Smooth muscle cell (in vitro differentiated cells): ENCODE results near the gene CTF1. TPM values are rescaled to one million over a fixed set of nuclear protein-coding genes. Genes with fewer than 3 reads are reported as not detected.

ENCODE experiments used
- DNase-seq: peaks from one replicate; lab custom pipeline; 2025; ENCODE audit not compliant: unreplicated experiment; lab: John Stamatoyannopoulos, UW
- H2AFZ ChIP-seq: fragments of 200-600 bp; sonication (generic); 2 replicates; pipeline ENCODE4 v1.6.0; 2016; ENCODE audit warnings: antibody characterized with exemption, low read depth, mild to moderate bottlenecking
- H3F3A ChIP-seq: fragments of 200-600 bp; sonication (generic); 2 replicates; pipeline ENCODE4 v1.6.0; 2017; ENCODE audit warnings: antibody characterized with exemption, low read depth
- H3K27ac ChIP-seq: fragments of 200-600 bp; sonication (generic); 2 replicates; pipeline ENCODE4 v1.5.1; 2016; ENCODE audit warnings: low read depth, mild to moderate bottlenecking
- H3K27me3 ChIP-seq: fragments of 200-600 bp; sonication (generic); 2 replicates; pipeline ENCODE4 v1.6.1; 2016; ENCODE audit warnings: low read depth, mild to moderate bottlenecking
- H3K36me3 ChIP-seq: fragments of 200-600 bp; sonication (generic); 2 replicates; pipeline ENCODE4 v1.5.1; 2016; ENCODE audit warnings: low read depth
- H3K4me1 ChIP-seq: fragments of 200-600 bp; sonication (generic); 2 replicates; pipeline ENCODE4 v1.5.1; 2016; ENCODE audit warnings: low read depth
- H3K4me2 ChIP-seq: fragments of 200-600 bp; sonication (generic); 2 replicates; pipeline ENCODE4 v1.6.0; 2016; ENCODE audit warnings: mild to moderate bottlenecking
- H3K4me3 ChIP-seq: fragments of 200-600 bp; sonication (generic); 2 replicates; pipeline ENCODE4 v1.5.1; 2016; ENCODE audit warnings: mild to moderate bottlenecking
- H3K79me2 ChIP-seq: fragments of 200-600 bp; sonication (generic); 2 replicates; pipeline ENCODE4 v1.6.0; 2016; ENCODE audit warnings: low read depth, mild to moderate bottlenecking
- H3K9ac ChIP-seq: fragments of 200-600 bp; sonication (generic); 2 replicates; pipeline ENCODE4 v1.6.0; 2016; ENCODE audit warnings: low read depth
- H3K9me3 ChIP-seq: fragments of 200-600 bp; sonication (generic); replicated peaks from 2 replicates; pipeline ENCODE4 v1.5.1; 2016; ENCODE audit warnings: low read depth
- H4K20me1 ChIP-seq: fragments of 200-600 bp; sonication (generic); 2 replicates; pipeline ENCODE4 v1.6.0; 2016; ENCODE audit warnings: low read depth
- CTCF ChIP-seq: fragments of 200-600 bp; sonication (generic); IDR thresholded peaks from 2 replicates; pipeline ENCODE4 v1.5.1; 2017; ENCODE audit warnings: borderline replicate concordance, mild to moderate bottlenecking, antibody characterized with exemption; ENCODE audit not compliant: insufficient read depth, poor library complexity, severe bottlenecking
- WGBS: methylation state at CpG from one replicate; pipeline ENCODE4 v1.1.7; 2016; ENCODE audit warnings: low lambda C conversion rate; 5-methylcytosine and 5-hydroxymethylcytosine counted together
- polyA plus RNA-seq: library from polyadenylated mRNA; unstranded; fragments of >200 nt; fragmentation: Nextera tagmentation; extraction: Ambion mirVana; gene quantifications from 2 replicates; pipeline ENCODE4 v1.2.1, GENCODE V29; 2016
- total RNA-seq: library from RNA; depleted of rRNA; stranded (reverse); fragments of >200 nt; gene quantifications from 2 replicates; pipeline ENCODE4 v1.2.3, GENCODE V29; 2014

CTF1 gene
- total and polyA plus RNA-seq, 2 experiments from 2014 or later, result 0.76 to 8.1 TPM

- Histone ChIP-seq H3K4me1 (peaks cover 10% of the 10 kb centered on the region), H2AFZ (no peak overlapping the region), H3K79me2 (peaks cover 3% of the 10 kb centered on the region), H3K4me3 (no peak overlapping the region), H3F3A (no peaks in the 10 kb centered on the region), H4K20me1 (peaks cover 12% of the 10 kb centered on the region), H3K4me2 (no peak overlapping the region), H3K36me3 (no peaks in the 10 kb centered on the region), H3K27me3 (no peaks in the 10 kb centered on the region), H3K9ac (no peak overlapping the region), H3K9me3 (no peaks in the 10 kb centered on the region), H3K27ac (no peak overlapping the region)
- no peak for TF ChIP-seq CTCF
- DNase-seq, result no peak
- 93% methylated on average over 7 of the region's 7 CpGs for WGBS
Observed at GRCh38 chr16:30929167-30929566, 32.8 kb downstream of the CTF1 start.

GRCh38 chr16:30930160-30930571 lies 33.8 kb downstream of the CTF1 start:
- H3K36me3 ChIP-seq, result no peaks in the 10 kb centered on the region
- 97% methylated on average over 18 of the region's 35 CpGs for WGBS
- TF ChIP-seq CTCF, result no peak

GRCh38 chr16:30931068-30931650 lies 34.7 kb downstream of the CTF1 start:
- H3K27ac ChIP-seq, result no peak overlapping the region
- 78% methylated on average over 12 of the region's 12 CpGs for WGBS

More at GRCh38 chr16:30930160-30930571, 33.8 kb downstream of the CTF1 start:
- Histone ChIP-seq H3K4me1 (peaks cover 1% of the 10 kb centered on the region), H3K27ac (no peak overlapping the region), H3K9me3 (no peaks in the 10 kb centered on the region), H3K4me3 (no peak overlapping the region), H3K9ac (no peak overlapping the region), H4K20me1 (peaks cover 4% of the 10 kb centered on the region), H2AFZ (no peak overlapping the region), H3F3A (no peaks in the 10 kb centered on the region), H3K27me3 (no peaks in the 10 kb centered on the region), H3K79me2 (no peaks in the 10 kb centered on the region), H3K4me2 (no peak overlapping the region)
- no peak for DNase-seq

More at GRCh38 chr16:30931068-30931650, 34.7 kb downstream of the CTF1 start:
- Histone ChIP-seq H3K27me3 (no peaks in the 10 kb centered on the region), H4K20me1 (peaks cover under 1% of the 10 kb centered on the region), H3K4me2 (no peak overlapping the region), H3K79me2 (no peaks in the 10 kb centered on the region), H3K36me3 (no peaks in the 10 kb centered on the region), H3K9me3 (no peaks in the 10 kb centered on the region), H2AFZ (no peak overlapping the region), H3K4me3 (no peak overlapping the region), H3K9ac (no peak overlapping the region), H3K4me1 (no peaks in the 10 kb centered on the region), H3F3A (no peaks in the 10 kb centered on the region)
- no peak for TF ChIP-seq CTCF
- DNase-seq, result no peak
